ENCODE results near the gene CDKN2A.
"Not testable (repeated sequence)": the region's sequence is repeated elsewhere in the genome, so short reads cannot be mapped to it uniquely, and the experiment has no call there.

The CDKN2A gene

DNA sequence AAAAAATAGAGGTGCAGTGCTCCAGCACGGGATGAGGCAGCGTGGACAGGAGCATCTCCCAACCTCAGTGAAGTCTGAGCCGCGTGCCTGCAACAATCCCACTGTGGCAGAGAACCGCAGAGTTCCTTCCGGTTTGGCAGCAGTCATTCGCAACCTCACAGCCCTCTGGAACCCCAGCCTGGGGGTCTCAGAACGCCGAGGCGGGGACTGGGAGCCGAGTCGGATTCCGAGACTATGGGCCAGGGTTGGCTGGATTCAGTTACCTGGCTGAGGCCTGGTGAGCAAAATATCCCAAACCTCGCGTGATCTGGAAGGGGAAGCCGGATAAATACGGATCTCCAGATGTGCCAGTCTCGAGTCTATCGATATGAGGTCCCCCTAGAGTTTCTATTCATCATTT, 27.0 kb downstream of the CDKN2A start:
- ChIA-PET CTCF (no interaction called here), POLR2A (no interaction called here)
- DNase-seq (ENCODE audit: extremely low spot score): no peak
- TF ChIP-seq NFRKB (IDR thresholded peaks at IDR 0.05): no peak
- no peak for TF ChIP-seq ELF4 (IDR thresholded peaks at IDR 0.05)
- TF ChIP-seq, protein P1, sequence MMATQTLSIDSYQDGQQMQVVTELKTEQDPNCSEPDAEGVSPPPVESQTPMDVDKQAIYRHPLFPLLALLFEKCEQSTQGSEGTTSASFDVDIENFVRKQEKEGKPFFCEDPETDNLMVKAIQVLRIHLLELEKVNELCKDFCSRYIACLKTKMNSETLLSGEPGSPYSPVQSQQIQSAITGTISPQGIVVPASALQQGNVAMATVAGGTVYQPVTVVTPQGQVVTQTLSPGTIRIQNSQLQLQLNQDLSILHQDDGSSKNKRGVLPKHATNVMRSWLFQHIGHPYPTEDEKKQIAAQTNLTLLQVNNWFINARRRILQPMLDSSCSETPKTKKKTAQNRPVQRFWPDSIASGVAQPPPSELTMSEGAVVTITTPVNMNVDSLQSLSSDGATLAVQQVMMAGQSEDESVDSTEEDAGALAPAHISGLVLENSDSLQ (IDR thresholded peaks at IDR 0.05): no peak
- no peak for TF ChIP-seq SP1 (IDR thresholded peaks at IDR 0.05)

DNA sequence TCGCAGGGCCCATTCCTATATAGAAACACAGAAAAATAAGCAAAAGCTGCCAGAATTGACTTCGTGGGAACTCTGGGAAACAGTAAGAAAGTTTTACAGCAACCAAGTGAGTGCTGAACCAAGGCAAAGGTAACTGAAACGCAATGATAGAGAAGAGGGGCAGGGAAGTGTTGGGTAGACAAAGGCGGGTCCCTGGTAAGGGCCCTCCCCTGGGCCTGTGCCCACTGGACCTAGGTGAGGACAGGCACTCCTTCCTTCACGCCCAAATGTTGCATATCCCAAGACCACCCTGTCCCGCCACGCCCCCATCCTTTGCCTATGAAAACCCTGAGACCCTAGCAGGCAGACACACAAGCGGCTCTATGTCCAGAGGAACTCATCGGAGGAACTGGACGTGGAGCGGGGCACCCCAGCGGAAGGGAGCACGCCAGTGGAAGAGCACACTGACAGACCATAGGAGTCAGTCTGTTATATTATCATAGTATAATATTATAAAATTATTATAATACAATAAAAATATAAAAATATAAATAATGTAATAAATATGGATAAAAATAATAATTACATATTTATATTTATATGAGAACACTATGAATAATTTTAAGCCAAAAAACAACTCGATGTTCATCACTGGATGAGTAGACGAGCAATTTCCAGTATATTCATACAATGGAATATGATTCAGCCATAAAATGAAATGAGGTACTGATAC, 27.9 kb downstream of the CDKN2A start:
- CTCF ChIA-PET: no interaction called here
- no peak for DNase-seq (ENCODE audit: extremely low spot score)
- POLR2A ChIA-PET: no interaction called here
- TF ChIP-seq LEF1 (IDR thresholded peaks at IDR 0.05; ENCODE audit: borderline replicate concordance): no peak
- no peak for TF ChIP-seq HDGF (IDR thresholded peaks at IDR 0.05; ENCODE audit: borderline replicate concordance)
- no peak for TF ChIP-seq SUZ12 (IDR thresholded peaks at IDR 0.05)
- no peak for TF ChIP-seq FOXK2 (IDR thresholded peaks at IDR 0.05)
- TF ChIP-seq ZNF384 (IDR thresholded peaks at IDR 0.05): no peak
- no peak for TF ChIP-seq ARNT (IDR thresholded peaks at IDR 0.05)
- no peak for TF ChIP-seq NFRKB (IDR thresholded peaks at IDR 0.05)
- TF ChIP-seq, protein P1 (IDR thresholded peaks at IDR 0.05): no peak
- TF ChIP-seq SP1 (IDR thresholded peaks at IDR 0.05): no peak
- no peak for TF ChIP-seq FOXM1 (IDR thresholded peaks at IDR 0.05; ENCODE audit: borderline replicate concordance)
- TF ChIP-seq TARDBP (IDR thresholded peaks at IDR 0.05): no peak
- TF ChIP-seq CTBP1 (IDR thresholded peaks at IDR 0.05; ENCODE audit: borderline replicate concordance): no peak
- TF ChIP-seq ELF4 (IDR thresholded peaks at IDR 0.05): no peak
- no peak for TF ChIP-seq BHLHE40 (IDR thresholded peaks at IDR 0.05; ENCODE audit: borderline replicate concordance)

DNA sequence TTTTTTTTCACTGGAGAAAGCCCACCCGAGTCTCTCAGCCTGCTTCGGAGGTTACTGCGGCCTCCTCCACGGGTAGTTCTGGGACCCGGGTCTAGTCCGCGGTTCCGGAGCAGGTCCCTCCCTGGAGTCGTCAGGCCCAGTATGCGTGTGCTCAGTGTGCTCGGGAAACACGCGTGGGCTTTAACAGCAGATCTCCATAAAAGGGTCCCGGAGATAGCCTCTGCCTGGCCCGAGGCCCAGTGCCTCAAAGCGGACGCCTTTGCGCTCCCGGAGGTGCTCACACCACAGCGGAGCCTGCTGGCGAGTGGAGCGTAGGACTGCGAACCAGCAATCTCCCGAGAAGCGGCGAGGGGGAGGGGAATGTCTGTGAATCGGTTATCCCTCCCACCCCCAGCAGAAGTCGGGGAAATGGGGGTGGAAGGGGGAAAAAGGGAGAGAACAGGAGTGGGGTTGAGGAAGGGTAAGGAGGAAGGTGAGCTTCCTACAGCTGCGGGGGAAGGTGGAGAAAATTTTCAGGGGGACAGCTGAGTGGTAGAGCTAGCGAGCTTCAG, 28.7 kb downstream of the CDKN2A start:
- ChIA-PET POLR2A (no interaction called here), CTCF (no interaction called here)
- DNase-seq (ENCODE audit: extremely low spot score): no peak
- TF ChIP-seq CTBP1 (IDR thresholded peaks at IDR 0.05; ENCODE audit: borderline replicate concordance) (no peak), ZNF384 (IDR thresholded peaks at IDR 0.05) (no peak), BHLHE40 (IDR thresholded peaks at IDR 0.05; ENCODE audit: borderline replicate concordance) (no peak), ARNT (IDR thresholded peaks at IDR 0.05) (no peak), SP1 (IDR thresholded peaks at IDR 0.05) (no peak), ELF4 (IDR thresholded peaks at IDR 0.05) (no peak), FOXK2 (IDR thresholded peaks at IDR 0.05) (no peak), FOXA1 (IDR thresholded peaks at IDR 0.05) (no peak), HDGF (IDR thresholded peaks at IDR 0.05; ENCODE audit: borderline replicate concordance) (no peak), TARDBP (IDR thresholded peaks at IDR 0.05) (no peak), LEF1 (IDR thresholded peaks at IDR 0.05; ENCODE audit: borderline replicate concordance) (no peak), FOXM1 (IDR thresholded peaks at IDR 0.05; ENCODE audit: borderline replicate concordance) (no peak), NFRKB (IDR thresholded peaks at IDR 0.05) (no peak), L3MBTL2 (conservative IDR thresholded peaks at IDR 0.05) (no peak)
- TF ChIP-seq, protein P1 (IDR thresholded peaks at IDR 0.05): no peak

DNA sequence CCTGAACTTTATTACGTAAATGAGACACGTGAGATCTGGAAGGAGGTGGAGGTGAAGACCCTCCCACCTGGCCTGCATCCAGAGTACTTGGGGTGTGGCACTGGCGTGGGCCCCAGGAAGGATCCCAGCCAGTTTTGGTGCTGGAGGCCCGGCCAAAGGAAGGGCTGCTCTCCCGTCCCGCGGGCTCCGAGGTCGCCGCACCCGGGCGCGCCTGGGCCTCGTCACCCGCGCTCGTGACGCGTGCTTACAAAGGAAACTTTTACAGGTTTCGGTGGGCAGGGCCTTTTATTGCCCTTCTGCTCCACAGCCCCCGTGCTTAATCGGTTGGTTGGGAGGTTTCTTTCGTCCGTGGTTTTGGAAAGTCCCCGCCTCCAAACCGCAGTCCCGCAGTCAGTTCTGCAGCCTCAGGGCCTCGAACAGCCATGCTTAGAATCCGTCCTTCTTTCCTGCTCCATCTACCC, 29.2 kb downstream of the CDKN2A start:
- DNase-seq (ENCODE audit: extremely low spot score): no peak
- ChIA-PET CTCF (no interaction called here), POLR2A (no interaction called here)
- TF ChIP-seq ARNT (IDR thresholded peaks at IDR 0.05): no peak
- no peak for TF ChIP-seq FOXK2 (IDR thresholded peaks at IDR 0.05)
- no peak for TF ChIP-seq CTBP1 (IDR thresholded peaks at IDR 0.05; ENCODE audit: borderline replicate concordance)
- TF ChIP-seq BHLHE40 (IDR thresholded peaks at IDR 0.05; ENCODE audit: borderline replicate concordance): no peak
- no peak for TF ChIP-seq NFRKB (IDR thresholded peaks at IDR 0.05)
- TF ChIP-seq TARDBP (IDR thresholded peaks at IDR 0.05): no peak
- no peak for TF ChIP-seq ZNF384 (IDR thresholded peaks at IDR 0.05)
- no peak for TF ChIP-seq LEF1 (IDR thresholded peaks at IDR 0.05; ENCODE audit: borderline replicate concordance)
- no peak for TF ChIP-seq FOXM1 (IDR thresholded peaks at IDR 0.05; ENCODE audit: borderline replicate concordance)
- no peak for TF ChIP-seq HDGF (IDR thresholded peaks at IDR 0.05; ENCODE audit: borderline replicate concordance)
- TF ChIP-seq, protein P1 (IDR thresholded peaks at IDR 0.05): no peak
- TF ChIP-seq FOXA1 (IDR thresholded peaks at IDR 0.05): no peak
- no peak for TF ChIP-seq SP1 (IDR thresholded peaks at IDR 0.05)
- no peak for TF ChIP-seq SUZ12 (IDR thresholded peaks at IDR 0.05)

DNA sequence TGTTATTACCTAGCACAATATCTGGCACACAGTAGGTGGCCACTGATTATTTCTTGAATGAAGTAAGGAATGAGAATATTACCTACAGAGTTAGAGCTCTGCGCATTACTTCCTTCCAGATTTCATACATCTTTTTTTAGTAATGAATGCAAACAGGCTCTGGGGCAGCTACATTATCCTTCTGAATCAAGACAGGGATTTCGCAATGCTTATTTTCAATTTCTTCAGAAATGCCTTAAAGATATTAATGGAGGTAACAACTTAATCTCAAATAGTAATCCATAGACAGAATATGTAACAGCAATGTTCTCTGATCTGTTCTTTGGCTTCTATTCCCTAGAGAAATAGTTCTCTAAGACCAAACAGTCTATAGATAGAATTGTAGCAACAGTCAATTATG, 32.6 kb downstream of the CDKN2A start:
- no peak for TF ChIP-seq CTBP1 (IDR thresholded peaks at IDR 0.05; ENCODE audit: borderline replicate concordance)
- TF ChIP-seq, protein P1 (IDR thresholded peaks at IDR 0.05): no peak
- TF ChIP-seq LEF1 (IDR thresholded peaks at IDR 0.05; ENCODE audit: borderline replicate concordance): no peak
- no peak for TF ChIP-seq FOXK2 (IDR thresholded peaks at IDR 0.05)
- TF ChIP-seq BHLHE40 (IDR thresholded peaks at IDR 0.05; ENCODE audit: borderline replicate concordance): no peak
- no peak for TF ChIP-seq SP1 (IDR thresholded peaks at IDR 0.05)
- TF ChIP-seq ZNF384 (IDR thresholded peaks at IDR 0.05): no peak
- TF ChIP-seq ARNT (IDR thresholded peaks at IDR 0.05): no peak
- TF ChIP-seq FOXM1 (IDR thresholded peaks at IDR 0.05; ENCODE audit: borderline replicate concordance): no peak
- TF ChIP-seq L3MBTL2 (conservative IDR thresholded peaks at IDR 0.05): no peak
- TF ChIP-seq SUZ12 (IDR thresholded peaks at IDR 0.05): no peak
- ChIA-PET POLR2A (no interaction called here), CTCF (no interaction called here)
- DNase-seq (ENCODE audit: extremely low spot score): no peak

DNA sequence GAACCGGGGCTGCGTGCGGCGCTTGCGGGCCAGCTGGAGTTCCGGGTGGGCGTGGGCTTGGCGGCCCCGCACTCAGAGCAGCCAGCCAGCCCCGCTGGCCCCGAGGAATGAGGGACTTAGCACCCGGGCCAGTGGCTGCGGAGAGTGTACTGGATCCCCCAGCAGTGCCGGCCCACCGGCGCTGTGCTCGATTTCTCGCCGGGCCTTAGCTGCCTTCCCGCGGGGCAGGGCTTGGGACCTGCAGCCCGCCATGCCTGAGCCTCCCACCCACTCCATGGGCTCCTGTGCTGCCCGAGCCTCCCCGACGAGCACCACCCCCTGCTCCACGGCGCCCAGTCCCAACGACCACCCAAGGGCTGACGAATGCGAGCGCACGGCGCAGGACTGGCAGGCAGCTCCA, 34.9 kb downstream of the CDKN2A start:
- CTCF ChIA-PET; DNase-seq (ENCODE audit: extremely low spot score); POLR2A ChIA-PET: not testable (repeated sequence)
